H1 (cell line): Measurements from ENCODE around the gene FOXL3. TPM values are rescaled to one million over a fixed set of nuclear protein-coding genes. Genes with fewer than 3 reads are reported as not detected.

ENCODE experiments used
- CBX8 ChIP-seq: fragments of 300-800, 300-1000 bp; sonication (generic); IDR thresholded peaks from 2 replicates; pipeline ENCODE4 v1.7.1; 2016; ENCODE audit warnings: low read depth, low read length, borderline replicate concordance
- polyA plus RNA-seq, 7 experiments: library from polyadenylated mRNA; depleted of rRNA in 3 of 7; stranded (reverse) in 5 of 7; unstranded in 2 of 7; fragments of >200 nt in 5 of 7; fragments of 200-250 nt in 2 of 7; gene quantifications; 1 replicate in 5 of 7; 2 replicates in 1 of 7; 4 replicates in 1 of 7; pipeline versions ENCODE4 v1.2.1 to v1.2.3, GENCODE V29; 2011 to 2013; ENCODE audit warnings: missing spikeins in 2 of 7, mixed read lengths in 2 of 7
- total RNA-seq: library from RNA; stranded (reverse); fragmentation: NEBNext Ultra II Directional; extraction: Animal tissue kit (Norgen Biotek cat#: 25700); gene quantifications from 2 replicates; pipeline ENCODE4 v1.2.1, GENCODE V29; 2021

Gene FOXL3
- total and polyA plus RNA-seq, 2 of the 8 experiments (the other 6 are each of a cell fraction or from before 2014, with no cell fraction given), result not detected

DNA sequence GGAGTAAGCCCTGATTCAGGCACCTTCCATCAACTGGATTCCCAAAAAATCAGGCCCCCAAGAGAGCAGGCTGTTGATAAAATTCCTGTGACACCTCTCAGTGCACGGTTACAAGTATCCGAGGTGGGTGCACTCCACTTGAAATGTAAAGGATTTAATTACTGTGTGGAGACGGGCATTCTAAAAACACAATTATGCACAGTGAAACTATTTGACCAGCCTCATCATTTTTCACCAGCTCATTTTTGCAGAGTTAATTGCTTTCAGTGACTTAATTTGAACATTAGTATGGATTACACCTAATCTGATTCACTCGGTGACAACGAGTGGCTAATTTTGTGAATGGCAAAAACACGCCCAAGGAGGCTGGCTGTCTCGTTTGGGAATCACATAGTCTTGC lies 2.3 kb downstream of the FOXL3 start (continued):
- no peak for TF ChIP-seq CBX8
